ENCODE data around the gene AGXT2.

Gene AGXT2

DNA sequence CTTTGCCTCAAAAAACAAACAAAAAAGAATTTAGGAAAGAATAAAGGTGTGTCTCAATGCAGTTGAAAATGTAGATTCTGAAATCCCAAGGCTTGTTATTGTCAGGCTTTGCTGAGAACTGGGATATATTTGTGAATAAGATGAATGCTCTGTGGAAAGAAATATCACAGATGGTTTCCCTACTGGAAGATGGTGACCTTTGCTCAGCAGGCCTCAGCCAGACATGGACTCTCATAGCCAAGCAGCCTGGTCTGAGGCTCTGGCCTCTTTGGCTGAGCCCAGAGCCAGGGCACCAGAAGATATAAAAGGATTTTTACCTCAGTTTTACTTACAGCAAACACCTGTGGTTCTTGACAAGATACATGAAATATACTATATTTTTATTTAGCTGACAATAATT is 37.1 kb downstream of the AGXT2 start:
- Histone ChIP-seq H3K9me3 (ENCODE audit: control insufficient read depth in 1 of 2, low read length in 2 of 2) (no peaks in the 10 kb centered on the region), H3K4me3 (ENCODE audit: low read depth in 1 of 2, low read length in 2 of 2) (no peak overlapping the region), H3K36me3 (ENCODE audit: control insufficient read depth in 1 of 2, insufficient read depth in 2 of 2, low read length in 2 of 2) (no peaks in the 10 kb centered on the region), H3K4me1 (ENCODE audit: control insufficient read depth in 1 of 2, insufficient read depth in 2 of 2, low read length in 2 of 2) (no peaks in the 10 kb centered on the region), H3K27ac (ENCODE audit: low read length) (no peak overlapping the region), H3K27me3 (ENCODE audit: low read depth, low read length) (peaks cover 5% of the 10 kb centered on the region)

DNA sequence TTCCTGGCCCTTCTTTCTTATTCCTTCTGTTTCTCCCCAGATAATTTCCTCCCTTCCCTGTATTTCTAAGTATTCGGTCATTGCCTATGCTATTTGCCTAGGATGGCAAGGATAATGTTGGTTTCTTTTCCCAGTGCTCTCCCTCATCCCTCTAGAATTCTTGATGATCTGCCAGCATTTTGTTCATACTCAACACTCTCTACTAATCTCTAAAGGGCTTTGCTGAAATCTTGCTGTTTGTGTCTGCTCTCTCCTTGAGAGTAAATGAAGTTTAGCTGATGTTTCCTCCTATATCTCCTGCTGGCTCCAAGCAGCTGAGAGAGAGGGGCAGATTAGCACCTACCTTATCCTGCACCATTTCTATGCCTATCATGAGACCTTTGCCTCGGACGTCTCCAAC is 38.1 kb downstream of the AGXT2 start:
- Histone ChIP-seq H3K9me3 (ENCODE audit: control insufficient read depth in 1 of 2, low read length in 2 of 2) (no peaks in the 10 kb centered on the region), H3K27ac (ENCODE audit: low read length) (no peak overlapping the region), H3K36me3 (ENCODE audit: control insufficient read depth in 1 of 2, insufficient read depth in 2 of 2, low read length in 2 of 2) (no peaks in the 10 kb centered on the region), H3K27me3 (ENCODE audit: low read depth, low read length) (peaks cover 5% of the 10 kb centered on the region), H3K4me3 (ENCODE audit: low read depth in 1 of 2, low read length in 2 of 2) (no peak overlapping the region), H3K4me1 (ENCODE audit: control insufficient read depth in 1 of 2, insufficient read depth in 2 of 2, low read length in 2 of 2) (no peaks in the 10 kb centered on the region)

DNA sequence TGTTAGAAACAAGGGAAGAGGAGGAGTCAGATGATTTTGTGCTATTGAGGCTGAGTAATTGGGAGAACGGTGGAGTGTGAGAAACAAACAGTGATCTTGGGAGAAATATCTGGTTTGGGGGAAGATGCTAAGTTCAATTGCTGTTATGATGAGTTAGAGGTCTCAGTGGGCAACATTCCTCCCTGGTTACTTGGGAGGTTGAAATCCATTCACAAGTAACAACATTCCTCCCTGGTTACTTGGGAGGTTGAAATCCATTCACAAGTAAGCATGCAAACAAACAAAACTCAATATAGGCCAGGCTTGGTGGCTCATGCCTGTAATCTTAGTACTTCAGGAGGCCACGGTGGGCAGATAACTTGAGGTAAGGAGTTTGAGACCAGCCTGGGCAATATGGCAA is 38.7 kb downstream of the AGXT2 start:
- Histone ChIP-seq H3K27me3 (ENCODE audit: low read depth, low read length) (peaks cover 5% of the 10 kb centered on the region), H3K4me1 (ENCODE audit: control insufficient read depth in 1 of 2, insufficient read depth in 2 of 2, low read length in 2 of 2) (no peaks in the 10 kb centered on the region), H3K4me3 (ENCODE audit: low read depth in 1 of 2, low read length in 2 of 2) (no peak overlapping the region), H3K27ac (ENCODE audit: low read length) (no peak overlapping the region), H3K9me3 (ENCODE audit: control insufficient read depth in 1 of 2, low read length in 2 of 2) (no peaks in the 10 kb centered on the region), H3K36me3 (ENCODE audit: control insufficient read depth in 1 of 2, insufficient read depth in 2 of 2, low read length in 2 of 2) (no peaks in the 10 kb centered on the region)

DNA sequence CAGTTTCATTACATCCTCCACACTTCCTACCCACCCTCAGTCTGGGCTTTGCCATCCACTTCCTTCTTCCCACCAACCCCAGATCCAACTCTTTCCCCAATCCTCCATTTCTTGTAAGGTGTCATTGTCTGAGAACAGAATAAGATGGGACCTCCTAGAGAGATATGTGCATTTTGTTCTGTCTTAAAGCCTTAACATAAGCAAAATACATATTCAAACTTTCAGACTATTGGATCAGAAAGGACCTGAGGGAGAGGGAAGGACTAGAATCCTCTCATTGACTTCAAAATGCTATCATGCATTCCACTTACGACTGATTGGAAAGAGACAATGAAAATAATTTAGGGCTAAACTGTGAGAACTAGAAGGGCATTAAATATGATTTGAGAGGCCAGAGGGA is 43.0 kb downstream of the AGXT2 start:
- Histone ChIP-seq H3K27me3 (ENCODE audit: low read depth, low read length) (peaks cover 5% of the 10 kb centered on the region), H3K27ac (ENCODE audit: low read length) (no peak overlapping the region), H3K4me1 (ENCODE audit: control insufficient read depth in 1 of 2, insufficient read depth in 2 of 2, low read length in 2 of 2) (no peaks in the 10 kb centered on the region), H3K4me3 (ENCODE audit: low read depth in 1 of 2, low read length in 2 of 2) (no peak overlapping the region), H3K9me3 (ENCODE audit: control insufficient read depth in 1 of 2, low read length in 2 of 2) (no peaks in the 10 kb centered on the region), H3K36me3 (ENCODE audit: control insufficient read depth in 1 of 2, insufficient read depth in 2 of 2, low read length in 2 of 2) (no peaks in the 10 kb centered on the region)

DNA sequence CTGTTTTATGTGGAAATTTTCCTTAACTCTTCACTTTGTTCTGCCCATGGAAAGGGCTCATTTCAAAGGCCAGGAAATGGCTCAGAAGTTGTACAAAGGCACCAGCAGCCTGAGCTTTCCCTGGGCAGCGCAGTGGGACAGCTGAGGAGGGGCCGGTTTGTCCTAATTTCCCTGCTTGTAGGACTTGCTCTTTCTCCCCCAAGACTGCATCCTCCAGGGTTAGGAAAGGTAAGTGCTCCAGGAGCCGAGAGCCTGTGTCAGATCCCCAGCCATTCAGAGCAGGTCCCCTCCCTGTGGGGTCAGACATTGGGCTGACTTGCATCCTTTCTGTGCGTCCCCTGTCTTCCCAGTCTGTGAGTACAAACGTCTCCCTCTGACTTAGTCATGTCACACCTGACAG is 43.5 kb downstream of the AGXT2 start:
- no peaks in the 10 kb centered on the region for H3K4me1 ChIP-seq (ENCODE audit: control insufficient read depth in 1 of 2, insufficient read depth in 2 of 2, low read length in 2 of 2)
- no peak overlapping the region for H3K4me3 ChIP-seq (ENCODE audit: low read depth in 1 of 2, low read length in 2 of 2)
- peaks cover 5% of the 10 kb centered on the region for H3K27me3 ChIP-seq (ENCODE audit: low read depth, low read length)
- no peaks in the 10 kb centered on the region for H3K36me3 ChIP-seq (ENCODE audit: control insufficient read depth in 1 of 2, insufficient read depth in 2 of 2, low read length in 2 of 2)
- H3K9me3 ChIP-seq (ENCODE audit: control insufficient read depth in 1 of 2, low read length in 2 of 2): no peaks in the 10 kb centered on the region
- no peak overlapping the region for H3K27ac ChIP-seq (ENCODE audit: low read length)

DNA sequence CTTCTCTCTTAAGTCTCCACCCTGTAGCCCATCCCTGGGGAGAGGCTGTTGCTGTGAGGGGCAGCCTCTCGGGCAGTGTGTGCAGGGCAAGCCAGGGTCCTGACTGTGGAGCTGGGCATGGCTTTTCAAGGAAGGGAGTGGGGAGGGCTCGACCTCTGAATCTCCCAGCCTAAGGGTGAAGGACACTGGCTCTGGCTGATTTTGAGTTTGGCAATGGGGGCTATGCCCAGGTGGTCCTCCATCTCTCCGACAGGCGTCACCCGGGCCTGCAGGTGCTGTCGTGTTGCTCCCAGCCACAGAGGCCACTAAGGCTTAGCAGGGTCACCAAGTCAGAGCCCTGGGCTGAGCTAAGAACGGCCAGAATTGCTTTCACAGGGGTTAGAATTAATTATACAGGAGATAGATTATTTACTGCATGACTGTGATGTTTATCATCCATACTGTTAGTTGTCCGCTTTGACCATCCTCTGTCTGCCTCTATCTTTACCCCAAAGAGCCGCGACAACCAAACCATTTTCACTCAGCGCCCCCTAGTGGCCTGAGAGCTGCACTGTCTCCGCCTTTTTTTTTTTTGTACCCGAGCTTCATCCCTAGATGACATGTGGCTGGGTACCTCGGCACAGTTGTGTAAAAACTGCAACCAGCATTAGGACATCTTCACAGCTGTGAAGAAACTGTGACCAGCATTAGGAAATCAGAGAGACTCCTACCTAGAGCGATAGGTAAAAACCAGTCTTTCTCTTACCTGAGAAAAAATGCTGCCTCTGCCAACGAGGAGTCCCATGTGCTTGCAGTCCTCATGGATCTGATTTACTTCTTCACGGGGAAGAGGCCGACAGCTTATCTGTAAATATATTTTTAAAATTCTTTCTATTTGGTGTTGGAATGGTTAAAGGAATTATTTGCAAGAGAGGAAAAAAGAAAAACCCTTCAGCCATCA is 44.5 kb downstream of the AGXT2 start:
- Histone ChIP-seq H3K4me3 (ENCODE audit: low read depth in 1 of 2, low read length in 2 of 2) (no peak overlapping the region), H3K36me3 (ENCODE audit: control insufficient read depth in 1 of 2, insufficient read depth in 2 of 2, low read length in 2 of 2) (no peaks in the 10 kb centered on the region), H3K27me3 (ENCODE audit: low read depth, low read length) (peaks cover 5% of the 10 kb centered on the region), H3K9me3 (ENCODE audit: control insufficient read depth in 1 of 2, low read length in 2 of 2) (no peaks in the 10 kb centered on the region), H3K4me1 (ENCODE audit: control insufficient read depth in 1 of 2, insufficient read depth in 2 of 2, low read length in 2 of 2) (no peaks in the 10 kb centered on the region), H3K27ac (ENCODE audit: low read length) (no peak overlapping the region)

DNA sequence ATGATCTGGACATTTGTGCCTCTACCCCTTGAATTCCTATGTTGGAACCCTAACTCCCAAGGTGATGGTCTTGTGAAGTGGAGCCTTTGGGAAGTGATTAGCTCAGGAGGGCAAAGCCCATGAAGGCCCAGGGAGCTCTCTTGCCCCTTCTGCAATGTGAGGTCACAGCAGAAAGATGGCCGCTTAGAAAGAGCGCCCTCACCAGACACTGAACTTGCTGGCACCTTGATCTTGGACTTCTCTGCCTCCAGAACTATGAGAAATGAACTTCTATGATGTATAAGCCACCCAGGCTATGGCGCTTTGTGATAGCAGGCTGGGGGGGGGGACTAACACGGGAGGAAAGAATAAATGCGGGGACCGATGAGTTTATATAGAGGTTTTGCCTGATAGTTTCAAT is 45.3 kb downstream of the AGXT2 start:
- no peak overlapping the region for H3K27ac ChIP-seq (ENCODE audit: low read length)
- H3K27me3 ChIP-seq (ENCODE audit: low read depth, low read length): peaks cover 5% of the 10 kb centered on the region
- no peaks in the 10 kb centered on the region for H3K9me3 ChIP-seq (ENCODE audit: control insufficient read depth in 1 of 2, low read length in 2 of 2)
- H3K4me1 ChIP-seq (ENCODE audit: control insufficient read depth in 1 of 2, insufficient read depth in 2 of 2, low read length in 2 of 2): no peaks in the 10 kb centered on the region
- H3K4me3 ChIP-seq (ENCODE audit: low read depth in 1 of 2, low read length in 2 of 2): no peak overlapping the region
- H3K36me3 ChIP-seq (ENCODE audit: control insufficient read depth in 1 of 2, insufficient read depth in 2 of 2, low read length in 2 of 2): no peaks in the 10 kb centered on the region

DNA sequence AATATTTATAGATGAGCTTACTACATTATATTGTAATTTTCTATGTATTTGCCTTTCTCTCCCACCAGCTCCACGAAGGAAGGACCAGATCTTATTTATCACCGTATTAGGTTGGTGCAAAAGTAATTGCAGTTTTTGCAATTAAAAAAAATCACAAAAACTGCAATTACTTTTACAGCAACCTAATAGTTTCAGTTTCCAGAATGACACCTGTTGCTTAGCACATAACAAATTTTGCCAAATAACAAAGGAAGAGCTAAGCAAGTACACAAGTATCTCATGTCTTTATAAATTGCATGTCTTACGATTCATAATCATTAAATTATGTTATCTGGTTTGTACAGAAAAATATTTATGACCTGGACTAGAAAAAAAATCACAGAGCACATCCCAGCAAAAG is 45.9 kb downstream of the AGXT2 start:
- no peaks in the 10 kb centered on the region for H3K36me3 ChIP-seq (ENCODE audit: control insufficient read depth in 1 of 2, insufficient read depth in 2 of 2, low read length in 2 of 2)
- H3K9me3 ChIP-seq (ENCODE audit: control insufficient read depth in 1 of 2, low read length in 2 of 2): no peaks in the 10 kb centered on the region
- no peak overlapping the region for H3K27ac ChIP-seq (ENCODE audit: low read length)
- no peaks in the 10 kb centered on the region for H3K4me1 ChIP-seq (ENCODE audit: control insufficient read depth in 1 of 2, insufficient read depth in 2 of 2, low read length in 2 of 2)
- H3K27me3 ChIP-seq (ENCODE audit: low read depth, low read length): peaks cover 3% of the 10 kb centered on the region
- no peak overlapping the region for H3K4me3 ChIP-seq (ENCODE audit: low read depth in 1 of 2, low read length in 2 of 2)

DNA sequence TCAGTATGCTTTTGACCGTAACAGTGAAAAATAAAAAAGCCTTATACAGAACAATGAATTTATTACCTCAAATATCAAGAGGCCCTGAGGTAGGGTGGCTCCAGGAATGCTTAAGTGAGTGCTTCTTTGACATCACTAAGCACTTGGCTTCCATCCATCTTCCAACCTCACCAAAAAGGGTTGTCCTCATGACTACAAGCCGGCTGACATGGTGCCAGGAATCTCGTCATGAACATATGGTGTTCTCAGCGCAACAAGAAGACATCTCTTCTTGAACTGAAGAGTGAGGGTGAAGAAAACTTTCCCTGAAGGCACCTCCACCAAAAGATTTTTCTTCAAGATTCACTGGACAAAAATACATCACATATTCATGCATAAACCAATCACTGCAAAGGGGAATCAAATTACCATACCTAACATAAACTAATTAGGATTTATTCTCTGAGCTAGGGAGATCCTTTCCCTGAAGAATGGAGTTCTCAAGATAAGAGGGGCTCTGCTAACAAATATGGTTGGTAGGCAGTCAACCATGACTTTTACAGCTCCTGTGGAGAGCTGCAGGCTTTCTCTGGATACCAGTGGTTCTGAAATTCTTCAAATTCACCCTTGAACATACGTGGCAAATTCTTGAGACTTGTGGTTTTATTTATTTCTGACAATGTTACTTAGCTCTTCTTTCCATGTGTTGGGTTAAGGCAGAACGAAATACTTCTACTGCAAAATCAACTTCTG is 49.5 kb downstream of the AGXT2 start:
- no peaks in the 10 kb centered on the region for H3K9me3 ChIP-seq (ENCODE audit: control insufficient read depth in 1 of 2, low read length in 2 of 2)
- H3K27ac ChIP-seq (ENCODE audit: low read length): no peak overlapping the region
- H3K4me3 ChIP-seq (ENCODE audit: low read depth in 1 of 2, low read length in 2 of 2): no peak overlapping the region
- H3K4me1 ChIP-seq (ENCODE audit: control insufficient read depth in 1 of 2, insufficient read depth in 2 of 2, low read length in 2 of 2): no peaks in the 10 kb centered on the region
- H3K36me3 ChIP-seq (ENCODE audit: control insufficient read depth in 1 of 2, insufficient read depth in 2 of 2, low read length in 2 of 2): no peaks in the 10 kb centered on the region
- H3K27me3 ChIP-seq (ENCODE audit: low read depth, low read length): no peaks in the 10 kb centered on the region

DNA sequence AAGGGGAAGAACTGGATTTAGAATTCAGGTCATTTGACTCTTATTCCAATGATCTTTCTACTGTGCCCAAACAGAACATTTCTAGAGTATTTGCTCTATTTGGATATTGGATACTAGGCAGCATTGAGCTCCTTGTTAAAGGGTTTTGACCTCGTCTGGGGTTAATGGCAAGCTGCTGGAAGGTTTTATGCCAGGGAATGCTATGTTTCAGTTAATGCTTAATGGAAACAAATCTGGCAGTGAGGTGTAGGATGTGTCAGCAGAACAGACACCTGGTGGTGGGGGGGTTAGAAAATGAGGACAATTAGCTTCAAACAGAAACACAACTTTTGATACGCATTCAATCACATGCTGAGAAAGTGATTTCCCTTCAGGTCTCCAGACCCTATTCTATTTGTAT is 51.5 kb downstream of the AGXT2 start:
- Histone ChIP-seq H3K36me3 (ENCODE audit: control insufficient read depth in 1 of 2, insufficient read depth in 2 of 2, low read length in 2 of 2) (no peaks in the 10 kb centered on the region), H3K27me3 (ENCODE audit: low read depth, low read length) (no peaks in the 10 kb centered on the region), H3K9me3 (ENCODE audit: control insufficient read depth in 1 of 2, low read length in 2 of 2) (no peaks in the 10 kb centered on the region), H3K4me3 (ENCODE audit: low read depth in 1 of 2, low read length in 2 of 2) (no peak overlapping the region), H3K27ac (ENCODE audit: low read length) (no peak overlapping the region), H3K4me1 (ENCODE audit: control insufficient read depth in 1 of 2, insufficient read depth in 2 of 2, low read length in 2 of 2) (no peaks in the 10 kb centered on the region)

DNA sequence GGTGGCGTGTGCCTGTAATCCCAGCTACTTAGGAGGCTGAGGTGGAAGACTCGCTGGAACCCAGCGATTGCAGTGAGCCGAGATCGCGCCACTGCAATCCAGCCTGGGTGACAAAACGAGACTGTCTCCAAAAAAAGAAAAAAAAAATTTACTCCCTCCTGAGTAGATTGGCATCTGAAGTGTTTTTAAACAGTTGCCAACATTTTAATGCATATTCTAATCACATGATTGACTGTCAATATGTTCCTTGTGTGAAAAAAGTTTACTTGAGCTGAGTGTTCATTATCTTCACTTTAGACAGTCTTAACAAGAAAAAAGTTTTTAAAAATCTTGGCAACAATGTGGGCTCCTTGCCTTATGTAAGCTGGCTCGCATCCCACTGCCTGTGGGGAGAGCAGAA is 53.8 kb downstream of the AGXT2 start:
- no peaks in the 10 kb centered on the region for H3K9me3 ChIP-seq (ENCODE audit: control insufficient read depth in 1 of 2, low read length in 2 of 2)
- H3K36me3 ChIP-seq (ENCODE audit: control insufficient read depth in 1 of 2, insufficient read depth in 2 of 2, low read length in 2 of 2): no peaks in the 10 kb centered on the region
- no peaks in the 10 kb centered on the region for H3K4me1 ChIP-seq (ENCODE audit: control insufficient read depth in 1 of 2, insufficient read depth in 2 of 2, low read length in 2 of 2)

More for the DNA sequence above, 53.8 kb downstream of the AGXT2 start:
- no peaks in the 10 kb centered on the region for H3K27me3 ChIP-seq (ENCODE audit: low read depth, low read length)
- H3K4me3 ChIP-seq (ENCODE audit: low read depth in 1 of 2, low read length in 2 of 2): no peak overlapping the region
- no peak overlapping the region for H3K27ac ChIP-seq (ENCODE audit: low read length)

Measured in muscle layer of duodenum (tissue), 2 donors.